Uterus (tissue), 2 donors: ENCODE data around the gene CSNK1G2.

ENCODE experiments used
- CTCF ChIP-seq, 4 experiments: fragments of 200-600 bp in 2 of 4; fragments of 450-650 bp in 2 of 4; sonication (generic) in 2 of 4; IDR thresholded peaks; one replicate each; pipeline ENCODE4 v1.5.1; 2016 to 2019; ENCODE audit warnings: antibody characterized with exemption in 4 of 4, mild to moderate bottlenecking in 2 of 4, moderate library complexity in 1 of 4
- POLR2A ChIP-seq, 2 donors: fragments of 450-650 bp; IDR thresholded peaks; one replicate each; pipeline ENCODE4 v1.6.1; 2016; ENCODE audit warnings: antibody characterized with exemption in 2 of 2, mild to moderate bottlenecking in 1 of 2, moderate library complexity in 1 of 2

GRCh38 chr19:1914826-1915341 lies 26.1 kb upstream of the CSNK1G2 start:
- no peak for TF ChIP-seq CTCF (IDR thresholded peaks at IDR 0.05)
- no peak for TF ChIP-seq POLR2A (IDR thresholded peaks at IDR 0.05)
